Epithelial cell of proximal tubule (primary cell): ENCODE results near the gene PROCA1. TPM values are rescaled to one million over a fixed set of nuclear protein-coding genes. Genes with fewer than 3 reads are reported as not detected.

Source experiments
- DNase-seq: peaks from one replicate; pipeline ENCODE4 v3.0.0-alpha.2; 2011; ENCODE audit warnings: low read depth
- H3K4me3 ChIP-seq: 2 replicates; pipeline ENCODE4 v1.5.1; 2011; ENCODE audit warnings: low read depth, mild to moderate bottlenecking, low read length
- total RNA-seq: library from RNA; depleted of rRNA; stranded (reverse); fragments of >200 nt; gene quantifications from 2 replicates; pipeline ENCODE4 v1.2.3, GENCODE V29; 2015
- TF ChIP-seq, protein P1 (sequence below): conservative IDR thresholded peaks from 2 replicates; pipeline ENCODE4 v1.5.1; 2012; ENCODE audit warnings: low read depth, mild to moderate bottlenecking, low read length

Gene PROCA1
- total RNA-seq, 1 donor from 2014 or later: under 0.01 TPM

DNA sequence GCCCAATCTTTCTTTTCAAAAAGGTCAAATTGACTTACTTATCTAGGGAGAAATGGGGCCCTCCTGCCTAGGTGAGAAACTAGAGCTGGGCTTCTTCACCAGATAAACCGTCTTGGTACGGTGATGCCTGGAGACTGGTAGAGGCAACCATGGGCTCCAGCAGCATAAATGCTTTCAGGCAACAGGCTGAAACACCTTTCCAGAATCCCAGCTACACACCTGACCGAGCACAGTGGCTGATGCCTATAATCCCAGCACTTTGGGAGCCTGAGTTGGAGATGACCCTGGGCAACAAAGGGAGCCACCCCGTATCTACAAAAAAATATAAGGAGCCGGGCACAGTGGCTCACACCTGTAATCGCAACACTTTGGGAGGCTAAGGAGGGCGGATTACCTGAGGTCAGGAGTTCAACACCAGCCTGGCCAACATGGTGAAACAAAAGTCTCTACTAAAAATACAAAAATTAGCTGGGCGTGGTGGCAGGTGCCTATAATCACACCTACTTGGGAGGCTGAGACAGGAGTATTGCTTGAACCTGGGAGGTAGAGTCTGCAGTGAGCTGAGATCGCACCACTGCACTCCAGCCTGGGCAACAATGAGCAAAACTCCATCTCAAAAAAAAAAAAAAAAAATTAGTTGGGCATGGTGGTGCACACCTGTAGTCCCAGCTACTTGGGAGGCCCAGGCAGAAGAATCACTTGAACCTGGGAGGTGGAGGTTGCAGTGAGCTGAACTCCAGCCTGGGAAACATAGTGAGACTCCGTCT is 40.1 kb upstream of the PROCA1 start:
- H3K4me3 ChIP-seq: no peak overlapping the region
- no peak for DNase-seq
- TF ChIP-seq, protein P1, sequence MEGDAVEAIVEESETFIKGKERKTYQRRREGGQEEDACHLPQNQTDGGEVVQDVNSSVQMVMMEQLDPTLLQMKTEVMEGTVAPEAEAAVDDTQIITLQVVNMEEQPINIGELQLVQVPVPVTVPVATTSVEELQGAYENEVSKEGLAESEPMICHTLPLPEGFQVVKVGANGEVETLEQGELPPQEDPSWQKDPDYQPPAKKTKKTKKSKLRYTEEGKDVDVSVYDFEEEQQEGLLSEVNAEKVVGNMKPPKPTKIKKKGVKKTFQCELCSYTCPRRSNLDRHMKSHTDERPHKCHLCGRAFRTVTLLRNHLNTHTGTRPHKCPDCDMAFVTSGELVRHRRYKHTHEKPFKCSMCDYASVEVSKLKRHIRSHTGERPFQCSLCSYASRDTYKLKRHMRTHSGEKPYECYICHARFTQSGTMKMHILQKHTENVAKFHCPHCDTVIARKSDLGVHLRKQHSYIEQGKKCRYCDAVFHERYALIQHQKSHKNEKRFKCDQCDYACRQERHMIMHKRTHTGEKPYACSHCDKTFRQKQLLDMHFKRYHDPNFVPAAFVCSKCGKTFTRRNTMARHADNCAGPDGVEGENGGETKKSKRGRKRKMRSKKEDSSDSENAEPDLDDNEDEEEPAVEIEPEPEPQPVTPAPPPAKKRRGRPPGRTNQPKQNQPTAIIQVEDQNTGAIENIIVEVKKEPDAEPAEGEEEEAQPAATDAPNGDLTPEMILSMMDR: no peak

DNA sequence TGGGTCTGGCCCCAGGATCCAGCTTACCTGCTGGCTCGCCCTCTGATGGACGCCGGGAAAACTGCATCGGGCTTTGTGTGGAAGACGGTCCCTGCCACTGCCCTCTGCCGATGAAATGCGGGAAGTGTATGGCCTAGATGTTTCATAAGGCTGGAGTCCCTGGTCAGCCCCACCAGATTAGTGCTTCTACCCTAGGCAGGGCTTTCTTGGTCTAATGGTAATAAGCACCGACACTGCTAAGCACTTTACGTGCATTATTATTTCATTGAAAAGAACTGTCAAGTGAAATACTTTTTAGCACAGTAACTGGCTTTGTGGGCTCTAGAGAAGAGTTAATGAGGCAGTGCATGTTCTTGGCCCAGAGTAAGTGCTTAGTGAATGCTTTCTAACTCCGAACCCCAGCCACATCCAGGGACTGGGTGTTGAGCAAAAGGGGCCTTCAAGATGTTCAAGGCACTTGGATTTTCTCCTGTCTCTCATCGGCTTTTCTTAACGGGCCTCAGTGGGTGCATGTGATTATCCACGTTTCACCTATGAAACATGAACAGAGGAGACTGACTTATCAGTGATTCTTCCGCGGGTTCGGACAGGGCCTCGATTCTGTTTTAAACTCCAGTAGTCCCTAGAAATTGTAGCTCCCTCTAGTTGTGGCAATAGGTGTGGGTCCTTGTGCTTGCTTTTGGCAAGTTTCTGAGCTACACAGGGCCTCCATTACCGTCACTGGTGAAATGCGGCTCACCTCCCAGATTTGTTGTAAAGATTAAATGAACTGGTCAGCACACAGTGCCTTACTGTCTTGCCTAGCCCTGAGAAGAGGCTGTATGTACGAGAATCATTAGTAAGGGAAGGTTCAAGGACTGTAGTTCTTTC is 38.7 kb upstream of the PROCA1 start:
- H3K4me3 ChIP-seq: no peak overlapping the region
- TF ChIP-seq, protein P1: peak; percentile 98
- DNase-seq: no peak

DNA sequence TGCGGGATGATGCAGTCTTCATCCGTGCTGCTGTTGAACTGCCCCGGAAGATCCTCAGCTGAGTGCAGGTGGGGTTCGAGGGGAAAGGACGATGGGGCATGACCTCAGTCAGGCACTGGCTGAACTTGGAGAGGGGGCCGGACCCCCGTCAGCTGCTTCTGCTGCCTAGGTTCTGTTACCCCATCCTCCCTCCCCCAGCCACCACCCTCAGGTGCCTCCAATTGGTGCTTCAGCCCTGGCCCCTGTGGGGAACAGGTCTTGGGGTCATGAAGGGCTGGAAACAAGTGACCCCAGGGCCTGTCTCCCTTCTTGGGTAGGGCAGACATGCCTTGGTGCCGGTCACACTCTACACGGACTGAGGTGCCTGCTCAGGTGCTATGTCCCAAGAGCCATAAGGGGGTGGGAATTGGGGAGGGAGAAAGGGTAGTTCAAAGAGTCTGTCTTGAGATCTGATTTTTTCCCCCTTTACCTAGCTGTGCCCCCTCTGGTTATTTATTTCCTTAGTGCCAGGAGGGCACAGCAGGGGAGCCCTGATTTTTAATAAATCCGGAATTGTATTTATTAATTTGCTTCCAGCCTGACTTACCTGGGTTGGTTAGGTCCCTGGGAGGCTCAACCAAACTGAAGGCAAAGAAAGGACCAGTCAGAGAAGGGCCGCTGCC is 38.0 kb upstream of the PROCA1 start:
- DNase-seq: no peak
- TF ChIP-seq, protein P1: no peak

DNA sequence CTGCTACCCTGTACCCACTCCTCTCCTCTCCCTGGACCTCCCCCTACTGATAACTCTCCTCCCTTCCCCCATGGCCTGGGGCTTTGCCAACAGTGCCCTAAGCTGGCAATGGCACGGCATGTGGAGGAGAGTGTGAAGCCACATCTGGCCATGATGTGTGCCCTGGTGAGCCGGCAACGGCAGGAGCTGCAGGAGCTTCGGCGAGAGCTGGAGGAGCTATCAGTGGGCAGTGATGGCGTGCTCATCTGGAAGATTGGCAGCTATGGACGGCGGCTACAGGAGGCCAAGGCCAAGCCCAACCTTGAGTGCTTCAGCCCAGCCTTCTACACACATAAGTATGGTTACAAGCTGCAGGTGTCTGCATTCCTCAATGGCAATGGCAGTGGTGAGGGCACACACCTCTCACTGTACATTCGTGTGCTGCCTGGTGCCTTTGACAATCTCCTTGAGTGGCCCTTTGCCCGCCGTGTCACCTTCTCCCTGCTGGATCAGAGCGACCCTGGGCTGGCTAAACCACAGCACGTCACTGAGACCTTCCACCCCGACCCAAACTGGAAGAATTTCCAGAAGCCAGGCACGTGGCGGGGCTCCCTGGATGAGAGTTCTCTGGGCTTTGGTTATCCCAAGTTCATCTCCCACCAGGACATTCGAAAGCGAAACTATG is 37.3 kb upstream of the PROCA1 start:
- DNase-seq: no peak
- TF ChIP-seq, protein P1: no peak

More for the DNA sequence above, 38.0 kb upstream of the PROCA1 start:
- H3K4me3 ChIP-seq: no peak overlapping the region

GRCh38 chr17:28747801-28748750 is 36.4 kb upstream of the PROCA1 start:
- H3K4me3 ChIP-seq: no peak overlapping the region
- TF ChIP-seq, protein P1: no peak
- DNase-seq: no peak

More for the DNA sequence above, 37.3 kb upstream of the PROCA1 start:
- H3K4me3 ChIP-seq: no peak overlapping the region
